Fibroblast of mammary gland (primary cell): Measurements from ENCODE around the gene RASD1.

ENCODE experiments used
- DNase-seq: peaks from one replicate; pipeline ENCODE4 v3.0.0-alpha.2; 2010; ENCODE audit warnings: low read depth
- H3K4me3 ChIP-seq: 2 replicates; pipeline ENCODE4 v1.5.1; 2011; ENCODE audit warnings: low read depth, mild to moderate bottlenecking, low read length, moderate library complexity; ENCODE audit not compliant: control insufficient read depth
- CTCF ChIP-seq: conservative IDR thresholded peaks from 2 replicates; pipeline ENCODE4 v1.5.1; 2011; ENCODE audit warnings: low read depth, low read length, inconsistent platforms; ENCODE audit not compliant: control insufficient read depth, insufficient read depth

Gene RASD1

DNA sequence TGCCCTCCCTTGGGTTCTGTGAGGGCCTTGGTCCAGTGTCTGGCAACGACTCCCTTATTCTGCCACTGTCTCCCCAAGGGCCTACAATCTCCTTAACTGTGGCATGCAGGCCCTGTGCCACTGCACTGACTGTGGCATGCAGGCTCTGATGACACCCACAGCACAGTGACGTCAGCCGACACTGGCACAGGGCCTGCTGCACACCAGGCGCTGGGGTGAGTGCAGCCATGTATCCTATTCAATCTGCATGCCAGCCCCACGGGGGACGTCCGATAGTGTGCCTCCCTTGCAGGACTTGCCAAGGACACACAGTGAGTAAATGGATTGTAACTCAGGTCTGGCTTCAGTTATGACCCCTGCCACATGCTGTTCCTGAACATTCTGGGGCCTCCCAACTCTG is 39.8 kb upstream of the RASD1 start:
- DNase-seq: no peak
- no peak for TF ChIP-seq CTCF
- H3K4me3 ChIP-seq: no peak overlapping the region

DNA sequence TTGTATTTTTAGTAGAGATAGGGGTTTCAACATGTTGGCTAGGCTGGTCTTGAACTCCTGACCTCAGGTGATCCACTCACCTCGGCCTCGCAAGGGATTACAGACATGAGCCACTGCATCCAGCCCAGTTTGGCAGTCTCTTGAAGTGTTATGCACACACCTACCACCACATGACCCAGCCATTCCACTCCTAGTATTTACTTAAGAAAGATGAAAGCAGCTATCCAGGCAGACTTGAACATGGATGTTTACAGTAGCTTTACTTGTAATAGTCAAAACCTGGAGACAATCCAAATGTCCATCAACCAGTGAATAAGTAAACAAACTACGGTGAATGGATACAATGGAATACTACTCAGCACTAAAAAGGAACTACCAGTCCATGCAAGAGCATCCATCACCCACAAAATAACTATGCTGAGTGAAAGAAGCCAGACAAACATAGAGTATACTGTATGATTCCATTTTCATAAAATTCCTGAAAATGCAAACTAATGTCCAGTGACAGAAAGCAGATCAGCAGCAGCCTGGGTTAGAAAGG is 37.8 kb upstream of the RASD1 start:
- no peak for DNase-seq
- no peak for TF ChIP-seq CTCF
- no peak overlapping the region for H3K4me3 ChIP-seq

DNA sequence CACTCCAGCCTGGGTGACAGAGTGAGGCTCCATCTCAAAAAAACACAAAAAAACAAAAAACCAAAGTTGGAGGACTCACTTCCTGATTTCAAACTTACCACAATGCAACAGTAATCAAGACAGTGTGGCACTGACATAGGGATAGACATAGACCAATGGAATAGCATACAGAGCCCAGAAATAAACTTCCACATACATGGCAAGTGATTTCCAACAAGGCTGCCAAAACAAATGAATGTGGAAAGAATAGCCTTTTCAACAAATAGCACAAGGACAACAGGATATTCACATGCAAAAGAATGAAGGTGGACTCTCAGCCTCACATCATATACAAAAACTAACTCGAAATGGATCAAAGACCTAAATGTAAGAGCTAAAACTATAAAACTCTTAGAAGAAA is 36.8 kb upstream of the RASD1 start:
- no peak for TF ChIP-seq CTCF
- H3K4me3 ChIP-seq: no peak overlapping the region
- DNase-seq: no peak

- no peak for TF ChIP-seq CTCF
- DNase-seq: no peak
- no peak overlapping the region for H3K4me3 ChIP-seq
Measured at GRCh38 chr17:17531156-17531555, 35.0 kb upstream of the RASD1 start.

DNA sequence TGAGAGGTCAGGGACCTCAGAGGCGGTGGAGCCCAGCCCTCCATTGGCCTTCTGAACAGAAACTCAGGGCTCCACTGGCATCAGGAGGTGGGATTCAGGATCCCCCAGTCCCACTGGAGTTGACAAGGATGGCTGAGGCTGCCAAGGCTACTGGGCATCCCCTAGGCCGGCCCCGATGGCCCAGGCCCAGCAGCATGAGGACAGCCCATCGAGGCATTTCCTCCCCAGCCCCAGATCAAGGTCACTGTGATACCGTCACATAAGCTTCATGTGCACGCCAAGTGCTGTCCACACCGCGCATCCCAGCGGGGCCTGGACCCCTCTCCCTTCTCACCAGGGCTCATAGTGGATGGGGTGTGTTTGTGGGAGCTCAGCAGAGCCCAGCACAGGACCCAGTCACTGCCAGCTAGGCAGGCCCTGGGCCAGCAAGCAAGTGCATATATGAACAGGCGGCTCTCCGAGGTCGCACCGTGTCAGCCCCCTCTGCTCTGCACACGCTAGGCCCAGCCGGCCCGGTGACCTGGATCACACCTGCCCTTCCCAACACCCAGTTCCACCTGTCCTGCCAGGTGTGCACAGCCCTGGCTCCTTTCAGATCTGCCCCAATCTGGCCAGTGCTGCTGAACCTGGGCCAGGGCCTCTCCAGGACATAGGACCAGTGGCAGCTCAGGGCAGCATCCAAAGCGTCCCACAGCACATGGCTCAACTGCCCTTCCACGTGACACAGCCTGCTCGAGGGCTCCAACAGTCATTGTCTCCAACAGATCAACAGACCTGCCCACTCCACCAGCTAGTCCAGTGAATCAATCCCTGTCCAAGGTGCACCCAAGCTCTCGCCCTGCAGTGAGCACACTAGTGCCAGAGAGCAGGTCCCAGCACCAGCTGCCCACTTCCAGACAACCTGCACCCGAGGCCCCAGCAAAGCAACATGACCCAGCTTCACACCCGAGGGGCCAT is 32.8 kb upstream of the RASD1 start:
- TF ChIP-seq CTCF: no peak
- no peak for DNase-seq
- no peak overlapping the region for H3K4me3 ChIP-seq

DNA sequence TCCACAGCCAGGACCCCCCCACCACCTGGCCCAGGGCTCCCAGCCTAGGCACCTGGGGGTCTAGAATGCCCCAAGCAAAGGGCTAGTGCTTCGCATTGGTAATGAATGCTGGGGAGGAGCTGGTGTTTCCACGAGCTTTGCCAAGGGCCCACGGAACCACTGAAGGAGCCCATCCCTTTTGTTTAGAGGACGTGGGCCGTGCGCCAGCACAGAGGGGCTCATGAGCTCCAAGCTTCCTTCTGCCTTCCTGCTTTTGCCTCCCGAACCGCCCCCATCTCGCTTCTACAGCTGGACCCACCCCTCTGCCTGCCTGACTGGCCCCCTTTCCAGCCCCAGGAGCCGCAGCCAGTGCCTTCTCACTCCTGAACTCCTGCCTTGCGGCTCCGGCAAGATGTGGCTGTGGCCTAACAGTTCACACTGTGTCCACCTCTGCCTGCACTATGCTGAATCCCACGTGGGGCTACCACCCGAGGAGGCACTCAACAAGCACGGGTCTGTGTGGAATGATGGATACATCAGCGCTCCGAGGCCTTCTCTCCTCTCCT is 31.8 kb upstream of the RASD1 start:
- no peak for TF ChIP-seq CTCF
- no peak overlapping the region for H3K4me3 ChIP-seq
- no peak for DNase-seq
